Panc1 (cell line): ENCODE measurements around the gene XPNPEP1. TPM values are rescaled to one million over a fixed set of nuclear protein-coding genes. Genes with fewer than 3 reads are reported as not detected.

Experiments used
- ATAC-seq: fragments of 200-7000 bp; cut with Tn5 transposase; 2 replicates; pipeline ENCODE4 v1.9.1; 2020; ENCODE audit warnings: mild to moderate bottlenecking, moderate library complexity
- BruUV-seq: library from RNA; stranded (reverse); fragments of 400-500 nt; replicated peaks from 2 replicates; lab custom pipeline; 2021; lab: Mats Ljungman, UMichigan
- CTCF ChIA-PET: fragments of 300-600 bp; sonication (Branson Sonifier 250); formaldehyde crosslinking; loops from one replicate; lab custom pipeline; 2022; ENCODE audit warnings: antibody characterized with exemption; lab: Charles Lee
- POLR2A ChIA-PET: fragments of 300-600 bp; sonication (Branson Sonifier 250); formaldehyde crosslinking; loops from one replicate; lab custom pipeline; 2022; ENCODE audit warnings: antibody characterized with exemption; lab: Charles Lee
- DNase-seq: peaks from one replicate; pipeline ENCODE4 v3.0.0-alpha.2; 2010; ENCODE audit warnings: low read depth, low spot score
- H3K27ac ChIP-seq: 2 replicates; pipeline ENCODE4 v1.5.1; 2011; ENCODE audit warnings: mild to moderate bottlenecking, low read length, inconsistent platforms
- H3K27me3 ChIP-seq: fragments of 200-500 bp; sonication (Bioruptor generic); 2 replicates; pipeline ENCODE4 v1.6.0; 2014; ENCODE audit warnings: low read length, inconsistent platforms; ENCODE audit not compliant: control insufficient read depth, insufficient read depth
- H3K36me3 ChIP-seq: fragments of 200-500 bp; sonication (Bioruptor generic); 2 replicates; pipeline ENCODE4 v1.5.1; 2014; ENCODE audit warnings: inconsistent platforms, mild to moderate bottlenecking, low read length, moderate library complexity; ENCODE audit not compliant: control insufficient read depth, insufficient read depth
- H3K4me1 ChIP-seq: 2 replicates; pipeline ENCODE4 v1.5.1; 2011; ENCODE audit warnings: inconsistent platforms, mild to moderate bottlenecking, low read length, moderate library complexity; ENCODE audit not compliant: control insufficient read depth, insufficient read depth
- H3K4me3 ChIP-seq, 2 experiments: 2 replicates each; pipeline ENCODE4 v1.5.1; 2011 to 2012; ENCODE audit warnings: low read depth in 2 of 2, low read length in 2 of 2, mild to moderate bottlenecking in 2 of 2, inconsistent platforms in 1 of 2, moderate library complexity in 1 of 2
- H3K9me3 ChIP-seq: fragments of 200-500 bp; sonication (Bioruptor generic); 2 replicates; pipeline ENCODE4 v1.5.1; 2014; ENCODE audit warnings: low read depth, mild to moderate bottlenecking, inconsistent platforms, low read length, moderate library complexity; ENCODE audit not compliant: control insufficient read depth, insufficient read depth
- POLR2AphosphoS5 ChIP-seq: IDR thresholded peaks from 2 replicates; pipeline ENCODE4 v1.6.1; 2012; ENCODE audit warnings: mild to moderate bottlenecking, low read depth, low read length, moderate library complexity
- SIN3A ChIP-seq: IDR thresholded peaks from 2 replicates; pipeline ENCODE4 v1.6.1; 2012; ENCODE audit warnings: low read depth, mild to moderate bottlenecking, low read length, moderate library complexity, borderline replicate concordance; ENCODE audit not compliant: insufficient read depth
- TCF7L2 ChIP-seq: IDR thresholded peaks from 2 replicates; pipeline ENCODE4 v1.6.1; 2011; ENCODE audit warnings: mild to moderate bottlenecking, low read depth, low read length, inconsistent platforms
- in situ Hi-C: cut with HindIII; loops from 2 replicates; pipeline ENCODE4 v1.10.0; 2016; ENCODE audit warnings: low sequenced_read_pairs, low pct_unique_long_range_greater_than_20kb
- intact Hi-C: fragments of 100-400 bp; cut with micrococcal nuclease; formaldehyde crosslinking; loops from one replicate; pipeline ENCODE4 v1.10.0; 2022; ENCODE audit not compliant: unreplicated experiment
- total RNA-seq: library from RNA; stranded (reverse); gene quantifications from one replicate; pipeline ENCODE4 v1.2.1, GENCODE V29; 2021; ENCODE audit not compliant: unreplicated experiment
- TF ChIP-seq, protein P1 (sequence below), 2 experiments: IDR thresholded peaks; 2 replicates each; pipeline ENCODE4 v1.6.1; 2011 to 2012; ENCODE audit warnings: low read depth in 2 of 2, control low read depth in 1 of 2, low read length in 1 of 2, mild to moderate bottlenecking in 1 of 2, moderate library complexity in 1 of 2; ENCODE audit not compliant: insufficient read depth in 1 of 2
- TF ChIP-seq, protein P2 (sequence below): fragments of 450-650 bp; IDR thresholded peaks from 2 replicates; pipeline ENCODE4 v1.5.1; 2017; ENCODE audit warnings: mild to moderate bottlenecking

Gene XPNPEP1
- total RNA-seq, 1 experiment from 2014 or later, result 61.2 TPM

DNA sequence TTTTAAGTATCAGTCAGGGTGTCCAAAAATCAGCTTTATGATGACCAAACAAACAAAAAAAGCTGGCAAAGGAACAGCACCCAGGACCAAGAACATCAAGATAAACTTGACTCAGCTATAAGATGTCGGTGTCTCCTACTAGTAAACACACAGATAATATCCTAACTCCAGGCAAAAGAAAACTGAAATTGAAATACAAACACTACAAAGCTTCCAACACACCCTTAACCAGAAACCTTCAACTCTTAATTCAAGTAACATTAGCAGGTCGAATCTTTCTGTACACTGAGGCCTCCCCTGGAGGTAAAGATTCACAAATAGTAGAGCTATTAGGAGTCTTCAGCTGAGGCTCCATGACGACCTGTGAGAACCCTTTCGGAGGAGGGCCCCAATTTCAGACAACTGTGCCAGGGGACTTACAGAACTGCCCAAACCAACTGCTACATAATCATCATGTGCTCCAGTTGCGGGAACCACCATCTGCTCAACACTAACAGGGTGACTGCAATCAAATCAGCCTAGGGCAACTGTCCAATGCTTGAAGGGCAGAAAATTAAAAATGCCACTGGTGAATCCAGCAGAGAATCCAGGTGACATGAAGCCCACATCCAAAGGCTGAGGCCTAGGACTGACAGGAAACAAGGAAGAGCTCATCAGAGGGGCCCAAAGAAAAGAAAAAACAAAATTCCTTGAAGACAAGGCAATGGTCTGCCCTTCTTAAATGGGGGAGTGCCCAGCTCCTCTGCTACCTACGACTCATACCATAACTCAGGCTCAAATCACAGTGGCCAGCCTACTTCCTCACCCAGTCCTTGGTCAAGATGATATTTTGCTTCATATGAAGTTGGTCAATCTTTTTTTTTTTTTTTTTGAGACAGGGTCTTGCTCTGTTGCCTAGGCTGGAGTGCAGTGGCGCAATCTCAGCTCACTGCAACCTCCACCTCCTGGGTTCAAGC lies 20.0 kb downstream of the XPNPEP1 start:
- TF ChIP-seq SIN3A (no peak), TCF7L2 (no peak), POLR2AphosphoS5 (no peak)
- TF ChIP-seq, protein P1, sequence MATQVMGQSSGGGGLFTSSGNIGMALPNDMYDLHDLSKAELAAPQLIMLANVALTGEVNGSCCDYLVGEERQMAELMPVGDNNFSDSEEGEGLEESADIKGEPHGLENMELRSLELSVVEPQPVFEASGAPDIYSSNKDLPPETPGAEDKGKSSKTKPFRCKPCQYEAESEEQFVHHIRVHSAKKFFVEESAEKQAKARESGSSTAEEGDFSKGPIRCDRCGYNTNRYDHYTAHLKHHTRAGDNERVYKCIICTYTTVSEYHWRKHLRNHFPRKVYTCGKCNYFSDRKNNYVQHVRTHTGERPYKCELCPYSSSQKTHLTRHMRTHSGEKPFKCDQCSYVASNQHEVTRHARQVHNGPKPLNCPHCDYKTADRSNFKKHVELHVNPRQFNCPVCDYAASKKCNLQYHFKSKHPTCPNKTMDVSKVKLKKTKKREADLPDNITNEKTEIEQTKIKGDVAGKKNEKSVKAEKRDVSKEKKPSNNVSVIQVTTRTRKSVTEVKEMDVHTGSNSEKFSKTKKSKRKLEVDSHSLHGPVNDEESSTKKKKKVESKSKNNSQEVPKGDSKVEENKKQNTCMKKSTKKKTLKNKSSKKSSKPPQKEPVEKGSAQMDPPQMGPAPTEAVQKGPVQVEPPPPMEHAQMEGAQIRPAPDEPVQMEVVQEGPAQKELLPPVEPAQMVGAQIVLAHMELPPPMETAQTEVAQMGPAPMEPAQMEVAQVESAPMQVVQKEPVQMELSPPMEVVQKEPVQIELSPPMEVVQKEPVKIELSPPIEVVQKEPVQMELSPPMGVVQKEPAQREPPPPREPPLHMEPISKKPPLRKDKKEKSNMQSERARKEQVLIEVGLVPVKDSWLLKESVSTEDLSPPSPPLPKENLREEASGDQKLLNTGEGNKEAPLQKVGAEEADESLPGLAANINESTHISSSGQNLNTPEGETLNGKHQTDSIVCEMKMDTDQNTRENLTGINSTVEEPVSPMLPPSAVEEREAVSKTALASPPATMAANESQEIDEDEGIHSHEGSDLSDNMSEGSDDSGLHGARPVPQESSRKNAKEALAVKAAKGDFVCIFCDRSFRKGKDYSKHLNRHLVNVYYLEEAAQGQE (IDR thresholded peaks at IDR 0.05; ENCODE audit: insufficient read depth in 1 of 2, low read depth in 2 of 2, low read length in 1 of 2), result no peak
- TF ChIP-seq, protein P2, sequence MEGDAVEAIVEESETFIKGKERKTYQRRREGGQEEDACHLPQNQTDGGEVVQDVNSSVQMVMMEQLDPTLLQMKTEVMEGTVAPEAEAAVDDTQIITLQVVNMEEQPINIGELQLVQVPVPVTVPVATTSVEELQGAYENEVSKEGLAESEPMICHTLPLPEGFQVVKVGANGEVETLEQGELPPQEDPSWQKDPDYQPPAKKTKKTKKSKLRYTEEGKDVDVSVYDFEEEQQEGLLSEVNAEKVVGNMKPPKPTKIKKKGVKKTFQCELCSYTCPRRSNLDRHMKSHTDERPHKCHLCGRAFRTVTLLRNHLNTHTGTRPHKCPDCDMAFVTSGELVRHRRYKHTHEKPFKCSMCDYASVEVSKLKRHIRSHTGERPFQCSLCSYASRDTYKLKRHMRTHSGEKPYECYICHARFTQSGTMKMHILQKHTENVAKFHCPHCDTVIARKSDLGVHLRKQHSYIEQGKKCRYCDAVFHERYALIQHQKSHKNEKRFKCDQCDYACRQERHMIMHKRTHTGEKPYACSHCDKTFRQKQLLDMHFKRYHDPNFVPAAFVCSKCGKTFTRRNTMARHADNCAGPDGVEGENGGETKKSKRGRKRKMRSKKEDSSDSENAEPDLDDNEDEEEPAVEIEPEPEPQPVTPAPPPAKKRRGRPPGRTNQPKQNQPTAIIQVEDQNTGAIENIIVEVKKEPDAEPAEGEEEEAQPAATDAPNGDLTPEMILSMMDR, result no peak
- in situ Hi-C loops, result no loop called here
- H3K4me3 ChIP-seq, result no peak overlapping the region
- no peaks in the 10 kb centered on the region for H3K9me3 ChIP-seq
- H3K27me3 ChIP-seq, result no peaks in the 10 kb centered on the region
- intact Hi-C loops, result no loop called here
- BruUV-seq, result no TSS peak
- H3K4me1 ChIP-seq, result no peaks in the 10 kb centered on the region
- ChIA-PET POLR2A (interaction anchor here (0.6 kb wide), 1 partner anchor 1724 kb away, joined by 9 read pairs; no protein-coding TSS in a partner anchor), CTCF (no interaction called here)
- DNase-seq (no peak), ATAC-seq (no peak)
- H3K27ac ChIP-seq, result no peak overlapping the region
- H3K36me3 ChIP-seq, result no peaks in the 10 kb centered on the region

DNA sequence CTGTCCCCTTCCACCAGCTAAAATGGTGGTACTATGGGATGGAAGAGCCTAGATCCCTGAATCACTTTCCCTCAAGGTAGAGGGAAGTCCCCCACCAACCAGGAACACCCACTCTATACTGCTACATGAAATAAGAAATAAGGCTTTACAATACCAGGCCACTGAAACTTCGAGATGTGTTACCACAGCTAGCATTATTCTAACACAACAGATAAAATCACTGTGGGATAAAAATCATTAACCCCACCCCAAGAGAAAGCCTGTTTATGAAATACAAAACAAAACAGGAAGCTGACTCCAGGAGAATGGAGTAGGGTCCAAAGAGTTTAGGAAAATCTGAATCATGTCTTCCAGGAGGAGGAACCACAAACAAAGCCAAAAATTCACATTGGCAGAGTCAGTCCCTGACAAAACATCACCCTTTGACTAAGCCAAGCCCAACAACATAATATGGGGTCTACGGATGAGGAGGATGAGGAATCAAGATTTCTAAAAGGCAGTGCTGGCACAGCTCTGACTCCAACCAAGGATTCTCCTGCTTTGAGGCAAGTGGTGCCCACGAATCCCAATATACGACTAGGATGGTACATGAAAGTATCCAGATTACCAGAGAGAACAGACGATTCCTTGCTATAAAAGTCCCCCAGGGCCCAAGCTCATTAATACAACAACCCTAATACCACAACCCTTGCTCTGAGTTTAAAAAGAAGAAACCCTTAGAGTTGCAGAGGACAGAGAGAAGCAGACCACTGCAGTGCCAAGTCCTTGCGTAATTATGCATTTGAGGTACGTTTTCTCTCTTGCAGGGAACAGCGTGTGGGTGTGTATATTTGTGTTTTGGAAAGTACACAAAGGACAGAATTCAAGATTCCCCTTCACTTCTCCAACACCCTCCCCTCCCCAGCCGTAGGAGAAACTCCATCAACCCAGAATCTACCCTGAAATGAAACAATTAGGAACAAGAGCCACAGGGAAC lies 23.7 kb downstream of the XPNPEP1 start:
- Histone ChIP-seq H3K27ac (no peak overlapping the region), H3K36me3 (no peaks in the 10 kb centered on the region), H3K27me3 (no peaks in the 10 kb centered on the region), H3K9me3 (no peaks in the 10 kb centered on the region), H3K4me3 (no peak overlapping the region), H3K4me1 (no peaks in the 10 kb centered on the region)
- in situ Hi-C loops, result no loop called here
- no TSS peak for BruUV-seq
- DNase-seq, result no peak
- TF ChIP-seq SIN3A (no peak), POLR2AphosphoS5 (no peak), TCF7L2 (no peak)
- TF ChIP-seq, protein P1 (IDR thresholded peaks at IDR 0.05; ENCODE audit: insufficient read depth in 1 of 2, low read depth in 2 of 2, low read length in 1 of 2), result no peak
- TF ChIP-seq, protein P2, result no peak
- ChIA-PET CTCF (no interaction called here), POLR2A (no interaction called here)
- intact Hi-C loops, result no loop called here
- no peak for ATAC-seq
